ENCODE data around the gene LEPROT. TPM values are rescaled to one million over a fixed set of nuclear protein-coding genes. Genes with fewer than 3 reads are reported as not detected.

The LEPROT gene
- total RNA-seq, 1 experiment from 2014 or later = 16.0 TPM

GRCh38 chr1:65401612-65402011 is 18.9 kb upstream of the LEPROT start:
- no peak for DNase-seq
- H3K4me3 ChIP-seq = no peak overlapping the region
- no peaks in the 10 kb centered on the region for H3K36me3 ChIP-seq
- H3K9me3 ChIP-seq = no peaks in the 10 kb centered on the region
- H3K27me3 ChIP-seq = 0 out of 2 replicates have a peak, but pooled peaks cover 2% of the 10 kb centered on the region

GRCh38 chr1:65404941-65405340 is 15.5 kb upstream of the LEPROT start:
- no peak overlapping the region for H3K4me3 ChIP-seq

GRCh38 chr1:65407877-65408276 is 12.6 kb upstream of the LEPROT start:
- Histone ChIP-seq H3K4me3 (no peak overlapping the region), H3K27me3 (peaks cover 7% of the 10 kb centered on the region), H3K36me3 (no peaks in the 10 kb centered on the region), H3K9me3 (no peaks in the 10 kb centered on the region)
- no peak for DNase-seq

More at GRCh38 chr1:65404941-65405340, 15.5 kb upstream of the LEPROT start:
- H3K9me3 ChIP-seq = no peaks in the 10 kb centered on the region
- no peaks in the 10 kb centered on the region for H3K36me3 ChIP-seq
- no peak for DNase-seq
- H3K27me3 ChIP-seq = peaks cover 5% of the 10 kb centered on the region

GRCh38 chr1:65409314-65409713 is 11.2 kb upstream of the LEPROT start:
- no peaks in the 10 kb centered on the region for H3K9me3 ChIP-seq
- no peak overlapping the region for H3K4me3 ChIP-seq
- no peaks in the 10 kb centered on the region for H3K36me3 ChIP-seq
- DNase-seq = no peak
- peaks cover 7% of the 10 kb centered on the region for H3K27me3 ChIP-seq

GRCh38 chr1:65409816-65410326 is 10.6 kb upstream of the LEPROT start:
- H3K9me3 ChIP-seq = no peaks in the 10 kb centered on the region
- H3K4me3 ChIP-seq = no peak overlapping the region
- H3K36me3 ChIP-seq = no peaks in the 10 kb centered on the region
- no peak for DNase-seq
- H3K27me3 ChIP-seq = peaks cover 9% of the 10 kb centered on the region

- DNase-seq = no peak
- no peaks in the 10 kb centered on the region for H3K36me3 ChIP-seq
These were observed 8.0 kb upstream of the LEPROT start for GRCh38 chr1:65412256-65412983.

GRCh38 chr1:65412984-65413375 is 7.5 kb upstream of the LEPROT start:
- no peak overlapping the region for H3K4me3 ChIP-seq
- peaks cover 13% of the 10 kb centered on the region for H3K27me3 ChIP-seq
- no peak for DNase-seq
- no peaks in the 10 kb centered on the region for H3K36me3 ChIP-seq
- H3K9me3 ChIP-seq = no peaks in the 10 kb centered on the region

More at GRCh38 chr1:65412256-65412983, 8.0 kb upstream of the LEPROT start:
- Histone ChIP-seq H3K9me3 (no peaks in the 10 kb centered on the region), H3K4me3 (no peak overlapping the region), H3K27me3 (peaks cover 15% of the 10 kb centered on the region)

- Histone ChIP-seq H3K36me3 (no peaks in the 10 kb centered on the region), H3K27me3 (peaks cover 12% of the 10 kb centered on the region), H3K9me3 (no peaks in the 10 kb centered on the region), H3K4me3 (no peak overlapping the region)
- no peak for DNase-seq
These were observed 5.9 kb upstream of the LEPROT start for GRCh38 chr1:65414538-65414937.

GRCh38 chr1:65416767-65417166 is 3.7 kb upstream of the LEPROT start:
- DNase-seq = no peak

GRCh38 chr1:65417729-65418128 is 2.7 kb upstream of the LEPROT start:
- peaks cover 10% of the 10 kb centered on the region for H3K27me3 ChIP-seq
- no peaks in the 10 kb centered on the region; the same call in 1 of the 2 replicates for H3K36me3 ChIP-seq
- H3K4me3 ChIP-seq = no peak overlapping the region
- no peak for DNase-seq
- no peaks in the 10 kb centered on the region for H3K9me3 ChIP-seq

More at GRCh38 chr1:65416767-65417166, 3.7 kb upstream of the LEPROT start:
- Histone ChIP-seq H3K4me3 (no peak overlapping the region), H3K9me3 (no peaks in the 10 kb centered on the region), H3K27me3 (peaks cover 10% of the 10 kb centered on the region), H3K36me3 (no peaks in the 10 kb centered on the region; the same call in 1 of the 2 replicates)

GRCh38 chr1:65418522-65419185 is 1.8 kb upstream of the LEPROT start:
- DNase-seq = no peak

GRCh38 chr1:65419681-65420589 is 533 bp upstream of the LEPROT start:
- Histone ChIP-seq H3K4me3 (peak overlapping the region; percentile 95), H3K9me3 (peaks cover 2% of the 10 kb centered on the region; the same call in 1 of the 2 replicates), H3K27me3 (peaks cover 7% of the 10 kb centered on the region), H3K36me3 (peaks cover 6% of the 10 kb centered on the region)
- peak; percentile 95 for DNase-seq

More at GRCh38 chr1:65418522-65419185, 1.8 kb upstream of the LEPROT start:
- Histone ChIP-seq H3K4me3 (no peak overlapping the region), H3K27me3 (peaks cover 10% of the 10 kb centered on the region), H3K36me3 (peaks cover 2% of the 10 kb centered on the region; the same call in 1 of the 2 replicates), H3K9me3 (no peaks in the 10 kb centered on the region)

GRCh38 chr1:65421351-65422025 is 1.0 kb downstream of the LEPROT start:
- Histone ChIP-seq H3K36me3 (peaks cover 18% of the 10 kb centered on the region), H3K9me3 (peaks cover 2% of the 10 kb centered on the region; the same call in 1 of the 2 replicates), H3K27me3 (no peaks in the 10 kb centered on the region), H3K4me3 (peak overlapping the region; percentile 95)
- DNase-seq = no peak

- Histone ChIP-seq H3K4me3 (no peak overlapping the region; the same call in 1 of the 2 replicates), H3K27me3 (no peaks in the 10 kb centered on the region), H3K9me3 (peaks cover 2% of the 10 kb centered on the region; the same call in 1 of the 2 replicates), H3K36me3 (peaks cover 24% of the 10 kb centered on the region)
- DNase-seq = peak; percentile 86
These were observed 2.1 kb downstream of the LEPROT start for GRCh38 chr1:65422241-65423203.
